WTC11 (cell line): ENCODE measurements around the gene AGPS. TPM values are rescaled to one million over a fixed set of nuclear protein-coding genes. Genes with fewer than 3 reads are reported as not detected.

Experiments
- ATAC-seq: fragments of 200-7000 bp; cut with Tn5 transposase; 2 replicates; pipeline ENCODE4 v1.10.0; 2021; ENCODE audit warnings: mild to moderate bottlenecking, moderate library complexity
- CTCF ChIA-PET: fragments of 300-600 bp; sonication (Branson Sonifier 250); formaldehyde crosslinking; loops from one replicate; lab custom pipeline; 2021; ENCODE audit warnings: antibody characterized with exemption; lab: Charles Lee
- POLR2A ChIA-PET: fragments of 350-600 bp; sonication (Branson Sonifier 250); formaldehyde crosslinking; loops from one replicate; lab custom pipeline; 2021; ENCODE audit warnings: antibody characterized with exemption; lab: Charles Lee
- DNase-seq: peaks from one replicate; pipeline ENCODE4 v3.0.0; 2021; ENCODE audit warnings: low spot score
- H3K27ac Mint-ChIP-seq: 2 replicates; pipeline ENCODE4 v1.8.0; 2021; ENCODE audit warnings: mixed read lengths
- H3K27me3 Mint-ChIP-seq: 2 replicates; pipeline ENCODE4 v1.8.0; 2021; ENCODE audit warnings: low read depth, mild to moderate bottlenecking, moderate library complexity, mixed read lengths
- H3K36me3 Mint-ChIP-seq: 2 replicates; pipeline ENCODE4 v1.8.0; 2021; ENCODE audit warnings: mixed read lengths
- H3K4me1 Mint-ChIP-seq: 2 replicates; pipeline ENCODE4 v1.8.0; 2022; ENCODE audit warnings: mixed read lengths
- H3K4me3 Mint-ChIP-seq: 2 replicates; pipeline ENCODE4 v1.8.0; 2021; ENCODE audit warnings: mild to moderate bottlenecking, moderate library complexity, mixed read lengths
- H3K9me3 Mint-ChIP-seq: 2 replicates; pipeline ENCODE4 v1.8.0; 2021; ENCODE audit warnings: mixed read lengths
- AR ChIP-seq: fragments of 250-450 bp; sonication (Bioruptor Pico); IDR thresholded peaks from 2 replicates; pipeline ENCODE4 v1.9.0; 2021; ENCODE audit warnings: mild to moderate bottlenecking
- ATF1 ChIP-seq: sonication (generic); formaldehyde crosslinking; IDR thresholded peaks from 2 replicates; pipeline ENCODE4 v1.8.1; 2023; ENCODE audit warnings: mild to moderate bottlenecking, moderate library complexity, missing genetic modification reagents
- GABPB1 ChIP-seq: sonication (generic); formaldehyde crosslinking; IDR thresholded peaks from 2 replicates; pipeline ENCODE4 v1.8.1; 2023; ENCODE audit warnings: mild to moderate bottlenecking, missing genetic modification reagents
- GTF2I ChIP-seq: fragments of 250-450 bp; sonication (Bioruptor Pico); conservative IDR thresholded peaks from 2 replicates; pipeline ENCODE4 v1.4.0; 2021; ENCODE audit warnings: mild to moderate bottlenecking
- IRF1 ChIP-seq: sonication (generic); formaldehyde crosslinking; IDR thresholded peaks from 2 replicates; pipeline ENCODE4 v1.8.0; 2023; ENCODE audit warnings: missing genetic modification reagents
- KAT7 ChIP-seq: sonication (generic); formaldehyde crosslinking; IDR thresholded peaks from 2 replicates; pipeline ENCODE4 v1.8.1; 2023; ENCODE audit warnings: missing genetic modification reagents, mild to moderate bottlenecking, borderline replicate concordance
- NFE2L1 ChIP-seq: sonication (generic); formaldehyde crosslinking; IDR thresholded peaks from 2 replicates; pipeline ENCODE4 v1.8.1; 2023; ENCODE audit warnings: missing genetic modification reagents
- NFYB ChIP-seq: sonication (generic); formaldehyde crosslinking; conservative IDR thresholded peaks from 2 replicates; pipeline ENCODE4 v1.8.0; 2022; ENCODE audit warnings: low read depth, missing genetic modification reagents
- NR2C2 ChIP-seq: sonication (generic); formaldehyde crosslinking; IDR thresholded peaks from 2 replicates; pipeline ENCODE4 v1.8.0; 2022; ENCODE audit warnings: mild to moderate bottlenecking, missing genetic modification reagents
- NR3C1 ChIP-seq: sonication (generic); formaldehyde crosslinking; conservative IDR thresholded peaks from 2 replicates; pipeline ENCODE4 v1.8.1; 2023; ENCODE audit warnings: low read depth, mild to moderate bottlenecking, missing genetic modification reagents
- PRRX2 ChIP-seq: fragments of 250-450 bp; sonication (Bioruptor Pico); IDR thresholded peaks from 2 replicates; pipeline ENCODE4 v1.8.0; 2021; ENCODE audit warnings: mild to moderate bottlenecking
- SMAD3 ChIP-seq: sonication (generic); formaldehyde crosslinking; IDR thresholded peaks from 2 replicates; pipeline ENCODE4 v1.8.0; 2022; ENCODE audit warnings: missing genetic modification reagents, mild to moderate bottlenecking, borderline replicate concordance
- TEAD1 ChIP-seq: sonication (generic); formaldehyde crosslinking; IDR thresholded peaks from 2 replicates; pipeline ENCODE4 v1.8.0; 2022; ENCODE audit warnings: mild to moderate bottlenecking, missing genetic modification reagents
- USF1 ChIP-seq: sonication (generic); formaldehyde crosslinking; IDR thresholded peaks from 2 replicates; pipeline ENCODE4 v1.8.0; 2022; ENCODE audit warnings: mild to moderate bottlenecking, missing genetic modification reagents
- ZNF219 ChIP-seq: sonication (generic); formaldehyde crosslinking; IDR thresholded peaks from 2 replicates; pipeline ENCODE4 v1.8.0; 2023; ENCODE audit warnings: missing genetic modification reagents, mild to moderate bottlenecking, borderline replicate concordance
- ZNF317 ChIP-seq: sonication (generic); formaldehyde crosslinking; IDR thresholded peaks from 2 replicates; pipeline ENCODE4 v1.8.1; 2023; ENCODE audit warnings: low read depth, mild to moderate bottlenecking, moderate library complexity, missing genetic modification reagents, borderline replicate concordance
- ZNF423 ChIP-seq: fragments of 250-450 bp; sonication (Bioruptor Pico); IDR thresholded peaks from 2 replicates; pipeline ENCODE4 v2.1.2; 2022; ENCODE audit warnings: mild to moderate bottlenecking, moderate library complexity
- ZSCAN18 ChIP-seq: fragments of 250-450 bp; sonication (Bioruptor Pico); IDR thresholded peaks from 2 replicates; pipeline ENCODE4 v2.1.2; 2022; ENCODE audit warnings: mild to moderate bottlenecking, moderate library complexity
- total RNA-seq: library from RNA; stranded (reverse); gene quantifications from 3 replicates; pipeline ENCODE4 v1.2.3, GENCODE V29; 2021
- TF ChIP-seq, protein P1 (sequence below): sonication (generic); formaldehyde crosslinking; IDR thresholded peaks from 2 replicates; pipeline ENCODE4 v1.8.1; 2023; ENCODE audit warnings: mild to moderate bottlenecking, missing genetic modification reagents, moderate library complexity
- TF ChIP-seq, protein P2 (sequence below): sonication (generic); formaldehyde crosslinking; IDR thresholded peaks from 2 replicates; pipeline ENCODE4 v1.8.1; 2023; ENCODE audit warnings: mild to moderate bottlenecking, missing genetic modification reagents, borderline replicate concordance
- TF ChIP-seq, protein P3 (sequence below): sonication (generic); formaldehyde crosslinking; IDR thresholded peaks from 2 replicates; pipeline ENCODE4 v1.8.0; 2023; ENCODE audit warnings: missing genetic modification reagents, mild to moderate bottlenecking, borderline replicate concordance

The AGPS gene
- total RNA-seq, 1 experiment from 2014 or later: 60.8 TPM

GRCh38 chr2:177542396-177542795, 149.8 kb downstream of the AGPS start (continued):
- TF ChIP-seq SMAD3 (CRISPR knock-in tag): no peak
- no peak for TF ChIP-seq USF1 (CRISPR knock-in tag)
- TF ChIP-seq ATF1 (CRISPR knock-in tag): no peak
- TF ChIP-seq GTF2I (CRISPR knock-in tag): no peak
- no peak for TF ChIP-seq NR3C1 (CRISPR knock-in tag)
- no peak for TF ChIP-seq TEAD1 (CRISPR knock-in tag)
- no peak for TF ChIP-seq PRRX2 (CRISPR knock-in tag)
- TF ChIP-seq KAT7 (CRISPR knock-in tag): no peak
- TF ChIP-seq ZNF423: no peak
- no peak for TF ChIP-seq ZNF317 (CRISPR knock-in tag)

- peaks cover 31% of the 10 kb centered on the region for H3K9me3 Mint-ChIP-seq
- no peak overlapping the region; the same call in 1 of the 2 replicates for H3K27ac Mint-ChIP-seq
- 0 out of 2 replicates have a peak, but pooled peaks cover 4% of the 10 kb centered on the region for H3K27me3 Mint-ChIP-seq
- H3K4me3 Mint-ChIP-seq: no peak overlapping the region
- H3K4me1 Mint-ChIP-seq: peaks cover 3% of the 10 kb centered on the region
- H3K36me3 Mint-ChIP-seq: peaks cover 18% of the 10 kb centered on the region
- POLR2A ChIA-PET: no interaction called here
- CTCF ChIA-PET: interaction anchor here (1.1 kb wide), 1 partner anchor 61 kb away, joined by 3 read pairs; no protein-coding TSS in a partner anchor
- ATAC-seq (peak; percentile 39), DNase-seq (no peak)
- TF ChIP-seq AR: no peak
- TF ChIP-seq GABPB1 (CRISPR knock-in tag): no peak
- TF ChIP-seq, protein P1, sequence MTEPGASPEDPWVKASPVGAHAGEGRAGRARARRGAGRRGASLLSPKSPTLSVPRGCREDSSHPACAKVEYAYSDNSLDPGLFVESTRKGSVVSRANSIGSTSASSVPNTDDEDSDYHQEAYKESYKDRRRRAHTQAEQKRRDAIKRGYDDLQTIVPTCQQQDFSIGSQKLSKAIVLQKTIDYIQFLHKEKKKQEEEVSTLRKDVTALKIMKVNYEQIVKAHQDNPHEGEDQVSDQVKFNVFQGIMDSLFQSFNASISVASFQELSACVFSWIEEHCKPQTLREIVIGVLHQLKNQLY: no peak
- no peak for TF ChIP-seq NFYB
- no peak for TF ChIP-seq NR2C2 (CRISPR knock-in tag)
- TF ChIP-seq, protein P2, sequence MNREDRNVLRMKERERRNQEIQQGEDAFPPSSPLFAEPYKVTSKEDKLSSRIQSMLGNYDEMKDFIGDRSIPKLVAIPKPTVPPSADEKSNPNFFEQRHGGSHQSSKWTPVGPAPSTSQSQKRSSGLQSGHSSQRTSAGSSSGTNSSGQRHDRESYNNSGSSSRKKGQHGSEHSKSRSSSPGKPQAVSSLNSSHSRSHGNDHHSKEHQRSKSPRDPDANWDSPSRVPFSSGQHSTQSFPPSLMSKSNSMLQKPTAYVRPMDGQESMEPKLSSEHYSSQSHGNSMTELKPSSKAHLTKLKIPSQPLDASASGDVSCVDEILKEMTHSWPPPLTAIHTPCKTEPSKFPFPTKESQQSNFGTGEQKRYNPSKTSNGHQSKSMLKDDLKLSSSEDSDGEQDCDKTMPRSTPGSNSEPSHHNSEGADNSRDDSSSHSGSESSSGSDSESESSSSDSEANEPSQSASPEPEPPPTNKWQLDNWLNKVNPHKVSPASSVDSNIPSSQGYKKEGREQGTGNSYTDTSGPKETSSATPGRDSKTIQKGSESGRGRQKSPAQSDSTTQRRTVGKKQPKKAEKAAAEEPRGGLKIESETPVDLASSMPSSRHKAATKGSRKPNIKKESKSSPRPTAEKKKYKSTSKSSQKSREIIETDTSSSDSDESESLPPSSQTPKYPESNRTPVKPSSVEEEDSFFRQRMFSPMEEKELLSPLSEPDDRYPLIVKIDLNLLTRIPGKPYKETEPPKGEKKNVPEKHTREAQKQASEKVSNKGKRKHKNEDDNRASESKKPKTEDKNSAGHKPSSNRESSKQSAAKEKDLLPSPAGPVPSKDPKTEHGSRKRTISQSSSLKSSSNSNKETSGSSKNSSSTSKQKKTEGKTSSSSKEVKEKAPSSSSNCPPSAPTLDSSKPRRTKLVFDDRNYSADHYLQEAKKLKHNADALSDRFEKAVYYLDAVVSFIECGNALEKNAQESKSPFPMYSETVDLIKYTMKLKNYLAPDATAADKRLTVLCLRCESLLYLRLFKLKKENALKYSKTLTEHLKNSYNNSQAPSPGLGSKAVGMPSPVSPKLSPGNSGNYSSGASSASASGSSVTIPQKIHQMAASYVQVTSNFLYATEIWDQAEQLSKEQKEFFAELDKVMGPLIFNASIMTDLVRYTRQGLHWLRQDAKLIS: no peak
- no peak for TF ChIP-seq ZSCAN18 (CRISPR knock-in tag)
- no peak for TF ChIP-seq ZNF423
- TF ChIP-seq, protein P3, sequence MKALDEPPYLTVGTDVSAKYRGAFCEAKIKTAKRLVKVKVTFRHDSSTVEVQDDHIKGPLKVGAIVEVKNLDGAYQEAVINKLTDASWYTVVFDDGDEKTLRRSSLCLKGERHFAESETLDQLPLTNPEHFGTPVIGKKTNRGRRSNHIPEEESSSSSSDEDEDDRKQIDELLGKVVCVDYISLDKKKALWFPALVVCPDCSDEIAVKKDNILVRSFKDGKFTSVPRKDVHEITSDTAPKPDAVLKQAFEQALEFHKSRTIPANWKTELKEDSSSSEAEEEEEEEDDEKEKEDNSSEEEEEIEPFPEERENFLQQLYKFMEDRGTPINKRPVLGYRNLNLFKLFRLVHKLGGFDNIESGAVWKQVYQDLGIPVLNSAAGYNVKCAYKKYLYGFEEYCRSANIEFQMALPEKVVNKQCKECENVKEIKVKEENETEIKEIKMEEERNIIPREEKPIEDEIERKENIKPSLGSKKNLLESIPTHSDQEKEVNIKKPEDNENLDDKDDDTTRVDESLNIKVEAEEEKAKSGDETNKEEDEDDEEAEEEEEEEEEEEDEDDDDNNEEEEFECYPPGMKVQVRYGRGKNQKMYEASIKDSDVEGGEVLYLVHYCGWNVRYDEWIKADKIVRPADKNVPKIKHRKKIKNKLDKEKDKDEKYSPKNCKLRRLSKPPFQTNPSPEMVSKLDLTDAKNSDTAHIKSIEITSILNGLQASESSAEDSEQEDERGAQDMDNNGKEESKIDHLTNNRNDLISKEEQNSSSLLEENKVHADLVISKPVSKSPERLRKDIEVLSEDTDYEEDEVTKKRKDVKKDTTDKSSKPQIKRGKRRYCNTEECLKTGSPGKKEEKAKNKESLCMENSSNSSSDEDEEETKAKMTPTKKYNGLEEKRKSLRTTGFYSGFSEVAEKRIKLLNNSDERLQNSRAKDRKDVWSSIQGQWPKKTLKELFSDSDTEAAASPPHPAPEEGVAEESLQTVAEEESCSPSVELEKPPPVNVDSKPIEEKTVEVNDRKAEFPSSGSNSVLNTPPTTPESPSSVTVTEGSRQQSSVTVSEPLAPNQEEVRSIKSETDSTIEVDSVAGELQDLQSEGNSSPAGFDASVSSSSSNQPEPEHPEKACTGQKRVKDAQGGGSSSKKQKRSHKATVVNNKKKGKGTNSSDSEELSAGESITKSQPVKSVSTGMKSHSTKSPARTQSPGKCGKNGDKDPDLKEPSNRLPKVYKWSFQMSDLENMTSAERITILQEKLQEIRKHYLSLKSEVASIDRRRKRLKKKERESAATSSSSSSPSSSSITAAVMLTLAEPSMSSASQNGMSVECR: no peak
- TF ChIP-seq IRF1 (CRISPR knock-in tag): no peak
- no peak for TF ChIP-seq ZNF219
- TF ChIP-seq GTF2I (CRISPR knock-in tag): no peak
- TF ChIP-seq NFE2L1 (CRISPR knock-in tag): no peak
These were observed 150.6 kb downstream of the AGPS start for GRCh38 chr2:177543007-177543760.
